Uterus (tissue), 4 donors: Measurements from ENCODE around the gene PIGR. TPM values are rescaled to one million over a fixed set of nuclear protein-coding genes. Genes with fewer than 3 reads are reported as not detected.

Experiments
- DNase-seq, 2 donors: peaks; one replicate each; pipeline ENCODE4 v3.0.0-alpha.2; 2019 to 2020
- H3K27ac ChIP-seq, 2 donors: fragments of 200-600 bp; sonication (generic); 1 replicate in 1 of 2; 2 replicates in 1 of 2; pipeline ENCODE4 v1.5.1; 2016 to 2018
- H3K27me3 ChIP-seq, 2 donors: fragments of 200-600 bp; sonication (generic); one replicate each; pipeline ENCODE4 v1.5.1; 2018 to 2019; ENCODE audit warnings: control low read depth in 1 of 2
- H3K36me3 ChIP-seq, 2 donors: fragments of 200-600 bp; sonication (generic); one replicate each; pipeline ENCODE4 v1.5.1; 2019; ENCODE audit warnings: control low read depth in 1 of 2
- H3K4me1 ChIP-seq, 2 donors: fragments of 200-600 bp; sonication (generic); one replicate each; pipeline ENCODE4 v1.5.1; 2018 to 2019; ENCODE audit warnings: control low read depth in 1 of 2
- H3K4me3 ChIP-seq, 2 donors: fragments of 200-600 bp; sonication (generic); 1 replicate in 1 of 2; 2 replicates in 1 of 2; pipeline ENCODE4 v1.5.1; 2018 to 2019; ENCODE audit warnings: mild to moderate bottlenecking in 1 of 2
- H3K9me3 ChIP-seq, 2 donors: fragments of 200-600 bp; sonication (generic); one replicate each; pipeline ENCODE4 v1.5.1; 2019; ENCODE audit warnings: control low read depth in 1 of 2
- CTCF ChIP-seq, 4 experiments: fragments of 200-600 bp in 2 of 4; fragments of 450-650 bp in 2 of 4; sonication (generic) in 2 of 4; IDR thresholded peaks; one replicate each; pipeline ENCODE4 v1.5.1; 2016 to 2019; ENCODE audit warnings: antibody characterized with exemption in 4 of 4, mild to moderate bottlenecking in 2 of 4, moderate library complexity in 1 of 4
- POLR2A ChIP-seq, 2 donors: fragments of 450-650 bp; IDR thresholded peaks; one replicate each; pipeline ENCODE4 v1.6.1; 2016; ENCODE audit warnings: antibody characterized with exemption in 2 of 2, mild to moderate bottlenecking in 1 of 2, moderate library complexity in 1 of 2
- intact Hi-C: fragments of 100-400 bp; cut with DNase I; formaldehyde crosslinking; loops from one replicate; pipeline ENCODE4 v1.15.1; 2023; ENCODE audit warnings: low total_unique reads
- total RNA-seq, 4 donors: library from RNA; depleted of rRNA in 3 of 4; stranded (reverse); fragments of >200 nt in 3 of 4; gene quantifications; one replicate each; pipeline versions ENCODE4 v1.1.0 to v1.2.4, GENCODE V29; 2014 to 2023
- donor health status: DM: yes; HTN: yes; CAD: no.

PIGR gene
- total RNA-seq, 4 donors from 2014 or later, result 0.69 to 7.1 (median 3.1) TPM

DNA sequence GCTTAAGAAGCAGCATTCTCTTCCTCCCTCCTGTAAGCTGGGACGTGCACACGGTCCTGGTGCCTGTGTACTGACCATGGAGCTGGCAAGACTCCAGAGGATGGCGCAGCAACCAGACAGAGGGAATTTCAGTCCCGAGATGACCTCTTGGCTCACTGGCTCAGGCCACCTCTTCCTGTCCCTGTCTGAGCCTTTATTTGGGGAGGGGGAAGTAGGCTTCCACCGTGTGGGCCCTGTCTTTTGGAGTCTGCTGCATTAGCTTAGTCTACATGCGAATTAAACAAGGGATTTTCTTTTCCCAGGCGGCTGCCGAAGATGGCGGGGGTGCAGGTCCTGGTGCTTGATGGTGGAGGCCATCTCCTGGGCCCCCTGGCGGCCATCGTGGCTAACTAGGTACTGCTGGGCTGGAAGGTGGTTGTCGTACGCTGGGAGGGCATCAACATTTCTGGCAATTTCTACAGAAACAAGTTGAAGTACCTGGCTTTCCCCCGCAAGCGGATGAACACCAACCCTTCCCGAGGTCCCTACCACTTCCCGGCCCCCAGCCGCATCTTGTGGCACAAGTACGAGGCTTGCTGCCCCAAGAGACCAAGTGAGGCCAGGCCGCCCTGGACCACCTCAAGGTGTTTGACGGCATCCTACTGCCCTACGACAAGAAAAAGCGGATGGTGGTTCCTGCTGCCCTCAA, 38.8 kb downstream of the PIGR start:
- intact Hi-C loops, result loop anchor here (5.0 kb wide), 1 partner anchor 180 kb away; no protein-coding TSS in a partner anchor
- H3K4me3 ChIP-seq, result no peak overlapping the region
- H3K9me3 ChIP-seq, result no peaks in the 10 kb centered on the region
- no peaks in the 10 kb centered on the region for H3K36me3 ChIP-seq
- no peak for DNase-seq
- peaks cover 0 to 7% of the 10 kb centered on the region in 2 donors for H3K4me1 ChIP-seq
- no peak overlapping the region for H3K27ac ChIP-seq
- TF ChIP-seq CTCF (IDR thresholded peaks at IDR 0.05), result no peak
- TF ChIP-seq POLR2A (IDR thresholded peaks at IDR 0.05), result no peak
- H3K27me3 ChIP-seq, result no peaks in the 10 kb centered on the region

DNA sequence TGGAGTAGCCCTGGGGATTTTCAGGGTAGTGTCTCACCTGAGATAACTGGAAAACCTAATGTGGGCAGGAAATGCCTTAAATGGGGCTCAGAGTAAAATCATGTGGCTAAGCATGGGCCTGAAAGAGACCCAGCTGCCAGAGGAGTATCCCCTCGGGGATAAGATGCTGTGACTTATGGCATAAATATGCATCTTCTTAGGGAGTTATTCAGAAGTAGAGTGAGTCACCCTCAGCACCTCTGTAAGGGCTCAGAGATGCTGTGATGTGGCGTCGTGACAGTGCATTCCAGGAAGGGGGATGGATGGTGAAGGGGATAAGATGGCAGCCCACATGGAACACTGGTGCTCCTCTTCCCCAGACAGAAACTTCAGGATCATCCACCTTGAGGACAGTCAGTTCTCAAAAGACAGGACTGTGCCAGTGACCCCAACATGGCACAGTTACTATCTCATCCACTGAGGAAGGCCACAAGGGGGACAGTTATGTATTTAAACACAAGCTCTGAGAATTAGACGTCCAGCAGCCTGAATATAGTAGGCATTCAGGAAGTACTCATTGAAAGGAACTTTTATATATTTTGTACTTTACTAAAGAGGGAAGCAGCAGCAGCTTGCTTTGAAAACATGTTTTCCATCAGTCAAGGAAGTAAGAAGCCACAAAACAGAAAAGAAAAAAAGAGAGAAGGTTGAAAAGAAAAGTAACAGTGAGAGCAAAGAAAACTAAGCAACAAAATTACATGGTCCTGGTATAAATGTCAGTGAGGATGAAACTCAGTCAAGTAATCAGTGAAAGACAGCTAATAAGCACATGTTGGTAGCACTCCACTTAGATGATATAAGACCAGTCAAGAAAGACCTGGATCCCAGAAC, 40.7 kb downstream of the PIGR start:
- no peak overlapping the region for H3K4me3 ChIP-seq
- H3K27me3 ChIP-seq, result no peaks in the 10 kb centered on the region
- TF ChIP-seq POLR2A (IDR thresholded peaks at IDR 0.05), result no peak
- H3K27ac ChIP-seq, result no peak overlapping the region
- intact Hi-C loops, result loop anchor here (5.0 kb wide), 1 partner anchor 178 kb away; no protein-coding TSS in a partner anchor
- peaks cover 0 to 7% of the 10 kb centered on the region in 2 donors for H3K4me1 ChIP-seq
- H3K36me3 ChIP-seq, result no peaks in the 10 kb centered on the region
- DNase-seq, result no peak
- no peaks in the 10 kb centered on the region for H3K9me3 ChIP-seq

- Histone ChIP-seq H3K4me3 (no peak overlapping the region), H3K4me1 (peaks cover 0 to 5% of the 10 kb centered on the region in 2 donors), H3K9me3 (no peaks in the 10 kb centered on the region), H3K36me3 (no peaks in the 10 kb centered on the region), H3K27ac (no peak overlapping the region), H3K27me3 (no peaks in the 10 kb centered on the region)
- no peak for DNase-seq
- TF ChIP-seq POLR2A (IDR thresholded peaks at IDR 0.05), result no peak
- no peak for TF ChIP-seq CTCF (IDR thresholded peaks at IDR 0.05)
- intact Hi-C loops, result loop anchor here (5.0 kb wide), 1 partner anchor 177 kb away; no protein-coding TSS in a partner anchor
Measured at GRCh38 chr1:206904423-206905142, 41.7 kb downstream of the PIGR start.

GRCh38 chr1:206903687-206904086, 42.6 kb downstream of the PIGR start:
- DNase-seq, result no peak
- intact Hi-C loops, result no loop called here
- Histone ChIP-seq H3K4me1 (no peaks in the 10 kb centered on the region), H3K9me3 (no peaks in the 10 kb centered on the region), H3K27ac (no peak overlapping the region), H3K36me3 (no peaks in the 10 kb centered on the region), H3K27me3 (no peaks in the 10 kb centered on the region), H3K4me3 (no peak overlapping the region)
- TF ChIP-seq CTCF (IDR thresholded peaks at IDR 0.05), result no peak
- TF ChIP-seq POLR2A (IDR thresholded peaks at IDR 0.05), result no peak

- no peak overlapping the region for H3K27ac ChIP-seq
- H3K4me1 ChIP-seq, result no peaks in the 10 kb centered on the region
- DNase-seq, result no peak
- no peaks in the 10 kb centered on the region for H3K36me3 ChIP-seq
- H3K9me3 ChIP-seq, result no peaks in the 10 kb centered on the region
- H3K4me3 ChIP-seq, result no peak overlapping the region
- intact Hi-C loops, result no loop called here
- H3K27me3 ChIP-seq, result no peaks in the 10 kb centered on the region
- no peak for TF ChIP-seq CTCF (IDR thresholded peaks at IDR 0.05)
Measured at GRCh38 chr1:206902702-206903101, 43.6 kb downstream of the PIGR start.
